Measurements from ENCODE around the gene TMEM61. TPM values are rescaled to one million over a fixed set of nuclear protein-coding genes. Genes with fewer than 3 reads are reported as not detected.
"Not testable (repeated sequence)": the region's sequence is repeated elsewhere in the genome, so short reads cannot be mapped to it uniquely, and the experiment has no call there.

Gene TMEM61
- not detected in 2 replicates for total RNA-seq (2014; rRNA removed; shearing (Covaris generic))

- peak; percentile 69 for DNase-seq (ENCODE audit: low spot score)
- in situ Hi-C loops (cut with HindIII; ENCODE audit: low sequenced_read_pairs), result no loop called here
Measured at GRCh38 chr1:54980528-54981241, at the start of gene TMEM61. Gene TMEM61 (plus strand): TSS chr1:54980628. CDS start chr1:54981066, 438 bp downstream.

GRCh38 chr1:54931275-54931840 lies 49.1 kb upstream of the TMEM61 start:
- in situ Hi-C loops (cut with HindIII; ENCODE audit: low sequenced_read_pairs), result no loop called here
- DNase-seq (ENCODE audit: low spot score), result no peak

- DNase-seq (ENCODE audit: low spot score); in situ Hi-C loops (cut with HindIII; ENCODE audit: low sequenced_read_pairs): not testable (repeated sequence)
Measured at GRCh38 chr1:54934081-54934480, 46.3 kb upstream of the TMEM61 start.

GRCh38 chr1:54934869-54935268 lies 45.6 kb upstream of the TMEM61 start:
- no peak for DNase-seq (ENCODE audit: low spot score)
- in situ Hi-C loops (cut with HindIII; ENCODE audit: low sequenced_read_pairs), result no loop called here

GRCh38 chr1:54936791-54937190 lies 43.6 kb upstream of the TMEM61 start:
- no peak for DNase-seq (ENCODE audit: low spot score)
- in situ Hi-C loops (cut with HindIII; ENCODE audit: low sequenced_read_pairs), result no loop called here

- DNase-seq (ENCODE audit: low spot score), result no peak
- in situ Hi-C loops (cut with HindIII; ENCODE audit: low sequenced_read_pairs), result no loop called here
Measured at GRCh38 chr1:54937469-54937868, 43.0 kb upstream of the TMEM61 start.

- in situ Hi-C loops (cut with HindIII; ENCODE audit: low sequenced_read_pairs); DNase-seq (ENCODE audit: low spot score): not testable (repeated sequence)
Measured at GRCh38 chr1:54938955-54939354, 41.5 kb upstream of the TMEM61 start.

GRCh38 chr1:54940042-54940441 lies 40.4 kb upstream of the TMEM61 start:
- in situ Hi-C loops (cut with HindIII; ENCODE audit: low sequenced_read_pairs), result no loop called here
- no peak for DNase-seq (ENCODE audit: low spot score)

GRCh38 chr1:54942976-54943375 lies 37.5 kb upstream of the TMEM61 start:
- no peak for DNase-seq (ENCODE audit: low spot score)
- in situ Hi-C loops (cut with HindIII; ENCODE audit: low sequenced_read_pairs), result no loop called here

- peak; percentile 91 for DNase-seq (ENCODE audit: low spot score)
- in situ Hi-C loops (cut with HindIII; ENCODE audit: low sequenced_read_pairs), result no loop called here
Measured at GRCh38 chr1:54944610-54945392, 35.6 kb upstream of the TMEM61 start.

- in situ Hi-C loops (cut with HindIII; ENCODE audit: low sequenced_read_pairs), result no loop called here
- no peak for DNase-seq (ENCODE audit: low spot score)
Measured at GRCh38 chr1:54945393-54945936, 35.0 kb upstream of the TMEM61 start.

- DNase-seq (ENCODE audit: low spot score), result no peak
- in situ Hi-C loops (cut with HindIII; ENCODE audit: low sequenced_read_pairs), result no loop called here
Measured at GRCh38 chr1:54947540-54947939, 32.9 kb upstream of the TMEM61 start.

GRCh38 chr1:54949053-54949452 lies 31.4 kb upstream of the TMEM61 start:
- DNase-seq (ENCODE audit: low spot score), result no peak
- in situ Hi-C loops (cut with HindIII; ENCODE audit: low sequenced_read_pairs), result no loop called here

GRCh38 chr1:54950006-54950368 lies 30.4 kb upstream of the TMEM61 start:
- in situ Hi-C loops (cut with HindIII; ENCODE audit: low sequenced_read_pairs), result no loop called here
- DNase-seq (ENCODE audit: low spot score), result peak; percentile 70

GRCh38 chr1:54950369-54951163 lies 29.9 kb upstream of the TMEM61 start:
- in situ Hi-C loops (cut with HindIII; ENCODE audit: low sequenced_read_pairs), result no loop called here
- DNase-seq (ENCODE audit: low spot score), result peak; percentile 93

- in situ Hi-C loops (cut with HindIII; ENCODE audit: low sequenced_read_pairs), result no loop called here
- no peak for DNase-seq (ENCODE audit: low spot score)
Measured at GRCh38 chr1:54951810-54952226, 28.6 kb upstream of the TMEM61 start.

GRCh38 chr1:54952950-54953718 lies 27.3 kb upstream of the TMEM61 start:
- DNase-seq (ENCODE audit: low spot score), result no peak
- in situ Hi-C loops (cut with HindIII; ENCODE audit: low sequenced_read_pairs), result no loop called here

GRCh38 chr1:54953846-54954245 lies 26.6 kb upstream of the TMEM61 start:
- no peak for DNase-seq (ENCODE audit: low spot score)
- in situ Hi-C loops (cut with HindIII; ENCODE audit: low sequenced_read_pairs), result no loop called here

- in situ Hi-C loops (cut with HindIII; ENCODE audit: low sequenced_read_pairs), result no loop called here
- no peak for DNase-seq (ENCODE audit: low spot score)
Measured at GRCh38 chr1:54955359-54955758, 25.1 kb upstream of the TMEM61 start.
